ENCODE measurements around the gene FFAR1.
"Not testable (repeated sequence)": the region's sequence is repeated elsewhere in the genome, so short reads cannot be mapped to it uniquely, and the experiment has no call there.

FFAR1 gene

GRCh38 chr19:35363711-35364425, 16.2 kb downstream of the FFAR1 start:
- no peak for DNase-seq

- DNase-seq, result no peak
These were observed 17.6 kb downstream of the FFAR1 start for GRCh38 chr19:35365303-35365702.

- no peak for DNase-seq
These were observed 20.7 kb downstream of the FFAR1 start for GRCh38 chr19:35368378-35368777.

DNA sequence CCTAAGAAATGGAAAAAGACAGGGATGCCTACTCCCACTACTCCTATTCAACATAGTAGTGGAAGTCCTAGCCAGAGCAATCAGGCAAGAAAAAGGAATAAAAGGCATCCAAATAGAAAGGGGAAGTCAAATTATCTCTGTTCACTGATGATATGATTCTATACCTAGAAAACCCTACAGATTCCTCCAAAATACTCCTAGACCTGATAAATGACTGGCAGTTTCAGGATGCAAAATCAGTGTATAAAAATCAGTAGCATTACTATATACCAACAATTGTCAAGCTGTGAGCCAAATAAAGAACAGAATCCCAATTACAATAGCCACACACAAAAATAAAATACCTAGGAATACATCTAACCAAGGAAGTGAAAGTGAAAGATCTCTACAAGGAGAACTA, 21.8 kb downstream of the FFAR1 start:
- no peak for DNase-seq

DNA sequence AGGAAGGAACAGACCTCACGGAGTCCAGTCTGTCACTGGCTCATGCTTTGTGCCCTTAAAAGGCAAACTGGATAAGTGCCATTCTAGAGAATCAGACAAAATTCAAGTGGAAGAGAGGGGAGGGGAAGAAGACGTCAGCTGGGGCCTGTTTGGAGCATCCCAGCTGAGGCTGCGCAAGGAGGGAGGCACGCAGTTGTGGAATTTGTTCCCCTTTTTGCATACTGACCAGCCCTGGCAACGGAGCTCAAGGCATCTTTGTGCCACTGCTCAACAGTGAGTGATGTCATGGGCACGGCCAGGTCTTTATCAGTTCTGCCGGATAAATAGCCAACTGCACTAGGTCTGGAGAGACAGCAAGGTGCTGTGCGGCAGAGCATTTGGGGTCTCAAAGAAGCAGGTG, 23.0 kb downstream of the FFAR1 start, which contains the start of gene GPR42:
GPR42 (plus strand) TSS at position 347 of the 400 bp plus-strand sequence. CDS start 292 bp downstream, outside the sequence.
- no peak for DNase-seq

GRCh38 chr19:35373492-35373891, 25.8 kb downstream of the FFAR1 start:
- no peak for DNase-seq

GRCh38 chr19:35374031-35374430, 26.3 kb downstream of the FFAR1 start:
- not testable (repeated sequence) for DNase-seq

DNA sequence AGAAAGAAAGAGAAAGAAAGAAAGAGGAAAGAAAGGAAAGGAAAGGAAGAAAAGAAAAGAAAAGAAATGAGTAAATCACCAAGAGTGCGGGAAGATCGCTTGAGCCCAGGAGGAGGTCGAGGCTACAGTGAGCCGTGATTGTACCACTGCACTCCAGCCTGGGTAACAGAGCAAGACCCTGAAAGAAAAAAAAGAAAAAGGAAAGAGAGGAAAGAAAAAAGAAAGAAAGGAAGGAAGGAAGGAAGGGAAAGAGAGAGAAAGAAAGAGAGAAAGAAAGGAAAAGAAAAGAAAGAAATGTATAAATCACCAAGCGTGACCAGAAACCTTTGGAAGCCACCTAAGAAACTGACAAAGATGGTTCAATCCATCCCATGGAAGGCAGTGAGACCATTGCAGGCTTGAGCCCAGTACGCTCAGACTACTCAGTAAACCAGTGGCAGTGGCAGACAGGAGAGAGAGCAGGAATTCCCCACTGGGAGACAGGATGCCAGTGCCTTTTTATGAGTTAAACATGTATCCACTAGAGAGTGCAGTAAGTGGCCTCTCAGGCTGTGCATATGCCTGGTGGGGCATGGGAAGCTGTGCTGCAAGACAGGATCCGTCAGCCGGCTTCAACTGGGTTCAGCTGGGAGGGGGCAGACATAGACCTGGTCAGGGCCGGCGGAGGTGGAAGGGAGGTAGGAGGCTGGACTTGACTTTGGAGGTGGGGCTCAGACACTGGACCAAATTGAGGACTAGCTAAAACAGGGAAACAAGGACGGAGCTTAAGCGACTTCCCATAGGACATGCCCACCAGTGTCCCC, 28.0 kb downstream of the FFAR1 start:
- DNase-seq, result no peak

- DNase-seq, result no peak
These were observed 30.0 kb downstream of the FFAR1 start for GRCh38 chr19:35377656-35378055.

GRCh38 chr19:35378356-35378755, 30.7 kb downstream of the FFAR1 start:
- DNase-seq, result no peak

DNA sequence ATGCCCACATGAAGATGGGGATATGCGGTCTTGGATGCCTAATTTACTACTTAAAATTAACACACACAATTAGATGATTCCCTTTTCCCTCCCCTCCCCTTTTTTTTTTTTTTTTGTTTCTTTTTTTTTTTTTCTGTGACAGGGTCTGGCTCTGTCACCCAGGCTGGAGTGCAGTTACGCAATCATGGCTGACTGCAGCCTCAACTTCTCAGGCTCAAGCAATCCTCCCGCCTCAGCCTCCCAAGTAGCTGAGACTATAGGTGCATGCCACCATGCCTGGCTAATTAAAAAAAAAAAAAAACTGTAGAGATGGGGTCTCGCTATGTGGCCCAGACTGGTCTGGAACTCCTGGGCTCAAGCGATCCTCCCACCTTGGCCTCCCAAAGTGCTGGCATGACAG, 31.8 kb downstream of the FFAR1 start:
- not testable (repeated sequence) for DNase-seq

GRCh38 chr19:35379992-35380391, 32.3 kb downstream of the FFAR1 start:
- DNase-seq, result no peak

GRCh38 chr19:35380450-35381124, 32.9 kb downstream of the FFAR1 start:
- DNase-seq, result no peak

GRCh38 chr19:35381318-35381717, 33.6 kb downstream of the FFAR1 start:
- no peak for DNase-seq

GRCh38 chr19:35381926-35382325, 34.2 kb downstream of the FFAR1 start:
- DNase-seq, result no peak

DNA sequence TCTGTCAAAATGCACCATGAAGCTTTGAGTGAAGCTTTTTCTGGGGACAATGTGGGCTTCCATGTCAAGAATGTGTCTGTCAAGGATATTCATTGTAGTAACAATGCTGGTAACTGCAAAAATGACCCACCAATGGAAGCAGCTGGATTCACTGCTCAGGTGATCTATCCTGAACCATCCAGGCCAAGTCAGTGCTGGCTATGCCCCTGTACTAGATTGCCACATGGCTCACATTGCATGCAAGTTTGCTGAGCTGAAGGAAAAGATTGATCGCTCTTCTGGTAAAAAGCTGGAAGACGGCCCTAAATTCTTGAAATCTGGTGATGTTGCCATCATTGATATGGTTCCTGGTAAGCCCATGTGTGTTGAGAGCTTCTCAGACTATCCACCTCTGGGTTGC, 35.8 kb downstream of the FFAR1 start:
- no peak for DNase-seq

DNA sequence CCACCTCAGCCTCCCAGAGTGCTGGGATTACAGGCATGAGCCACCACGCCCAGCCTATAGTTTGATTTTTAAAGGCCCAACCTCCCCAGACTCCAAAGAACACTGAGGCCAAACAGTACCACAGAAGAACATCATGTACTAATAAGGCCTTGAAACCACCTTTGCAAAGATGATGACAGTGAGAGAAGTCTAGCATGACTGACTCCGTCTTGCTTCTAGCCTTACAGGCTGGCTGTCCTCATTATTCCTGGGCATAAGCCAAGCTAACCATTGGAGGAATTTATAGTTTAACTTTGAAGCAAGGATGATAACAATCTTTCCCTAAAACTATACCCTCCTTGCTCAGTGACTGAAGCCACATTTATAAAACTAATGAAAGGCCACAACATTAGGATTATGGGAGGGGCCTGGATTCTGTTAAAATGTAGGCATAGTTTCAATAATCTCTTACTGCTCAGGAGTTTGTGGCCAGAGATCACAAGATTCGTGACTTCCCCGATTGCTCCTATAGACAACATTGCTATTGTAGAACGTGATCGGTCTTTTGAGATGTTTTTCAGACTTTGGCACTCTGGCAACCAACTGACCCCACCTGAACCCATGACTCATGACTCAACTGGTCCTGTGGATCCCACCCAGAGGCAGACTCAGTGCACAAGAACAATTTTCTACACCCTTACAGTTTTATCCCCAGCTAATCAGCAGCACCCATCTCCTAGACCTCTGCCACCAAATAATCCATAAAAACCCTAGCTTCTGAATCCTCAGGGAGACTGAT, 40.8 kb downstream of the FFAR1 start:
- DNase-seq, result no peak

GRCh38 chr19:35389192-35389861, 41.6 kb downstream of the FFAR1 start:
- no peak for DNase-seq

DNA sequence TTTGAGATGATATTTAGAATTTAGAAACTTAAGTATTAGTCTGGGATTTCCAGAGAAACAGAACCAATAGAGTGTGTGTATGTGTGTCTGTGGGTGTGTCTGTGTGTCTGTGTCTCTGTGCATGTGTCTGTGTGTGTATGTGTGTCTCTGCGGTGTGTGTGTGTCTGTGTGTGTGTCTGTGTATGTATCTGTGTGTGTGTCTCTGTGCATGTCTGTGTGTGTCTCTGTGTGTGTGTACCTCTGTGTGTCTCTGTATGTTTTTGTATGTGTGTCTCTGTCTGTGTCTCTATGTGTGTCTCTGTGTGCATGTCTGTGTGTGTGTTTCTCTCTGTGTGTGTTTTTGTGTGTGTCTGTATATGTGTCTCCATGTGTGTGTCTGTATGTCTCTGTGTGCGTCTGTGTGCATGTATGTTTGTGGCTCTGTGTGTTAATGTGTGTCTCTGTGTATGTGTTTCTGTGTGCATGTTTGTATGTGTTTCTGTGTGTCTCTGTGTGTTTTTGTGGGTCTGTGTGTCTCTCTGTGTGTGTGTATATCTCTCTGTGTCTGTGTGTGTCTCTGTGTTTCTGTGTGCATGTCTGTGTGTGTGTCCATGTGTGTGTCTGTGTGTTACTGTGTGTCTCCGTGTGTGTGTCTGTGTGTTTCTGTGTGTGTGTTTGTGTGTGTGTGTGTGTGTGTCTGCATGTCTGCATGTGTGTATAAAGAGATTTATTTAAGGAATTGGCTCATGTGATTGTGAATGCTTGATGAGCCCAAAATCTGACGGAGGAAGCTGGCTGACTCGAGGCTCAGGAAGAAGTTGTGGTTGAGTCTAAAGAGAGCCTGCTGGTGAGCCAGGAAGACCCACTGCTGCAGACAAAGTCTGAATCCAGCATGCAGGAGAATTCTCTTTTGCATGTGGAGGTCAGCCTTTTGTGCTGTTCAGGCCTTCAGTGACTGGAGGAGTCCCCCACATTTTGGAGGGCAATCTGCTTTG, 45.3 kb downstream of the FFAR1 start:
- no peak for DNase-seq

DNA sequence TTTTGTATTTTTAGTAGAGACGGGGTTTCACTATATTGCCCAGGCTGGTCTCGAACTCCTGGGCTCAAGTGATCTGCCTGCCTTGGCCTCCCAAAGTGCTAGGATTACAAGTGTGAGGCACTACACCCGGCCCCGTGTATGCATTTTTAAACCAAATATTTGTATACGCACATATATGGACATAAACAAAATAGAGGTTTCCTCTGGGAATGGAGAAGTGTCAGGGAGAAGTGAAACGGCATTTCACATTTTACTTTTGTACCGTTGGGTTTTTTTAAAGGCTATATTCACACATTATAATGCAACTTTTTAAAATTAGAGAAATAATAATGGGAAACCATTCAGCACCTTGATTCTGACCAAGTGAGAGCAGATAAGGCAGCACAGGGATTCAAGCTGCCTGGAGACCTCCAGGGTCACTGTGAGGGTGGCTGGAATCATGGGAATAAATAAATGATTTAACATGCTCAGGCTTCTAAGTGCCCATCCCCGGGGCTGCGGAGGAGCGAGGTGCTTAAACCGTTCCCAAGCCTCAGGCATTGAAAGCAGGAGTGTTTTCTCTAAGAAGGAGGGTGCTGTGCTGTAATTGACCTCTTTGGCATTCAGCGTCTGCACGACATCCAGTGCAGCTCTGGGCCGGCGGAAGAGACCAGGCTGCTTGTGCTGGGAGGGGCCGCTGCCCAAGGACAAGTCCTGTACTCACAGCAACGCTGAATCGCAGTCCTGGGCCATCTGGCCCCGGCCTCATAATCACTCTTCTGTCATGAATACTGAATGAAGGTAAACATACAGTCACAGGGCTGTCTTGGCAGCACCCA, 47.9 kb downstream of the FFAR1 start:
- no peak for DNase-seq

All from fibroblast of skin of right quadriceps (primary cell).